GM19468 (cell line): ENCODE measurements around the gene MED15.

ENCODE experiments used
- ATAC-seq: cut with Tn5 transposase; IDR thresholded peaks from one replicate; pipeline ENCODE4 v1.9.1; 2021; ENCODE audit warnings: mild to moderate bottlenecking, moderate library complexity, moderate number of reproducible peaks; ENCODE audit not compliant: unreplicated experiment; ENCODE audit errors: extremely low read depth

Gene MED15

DNA sequence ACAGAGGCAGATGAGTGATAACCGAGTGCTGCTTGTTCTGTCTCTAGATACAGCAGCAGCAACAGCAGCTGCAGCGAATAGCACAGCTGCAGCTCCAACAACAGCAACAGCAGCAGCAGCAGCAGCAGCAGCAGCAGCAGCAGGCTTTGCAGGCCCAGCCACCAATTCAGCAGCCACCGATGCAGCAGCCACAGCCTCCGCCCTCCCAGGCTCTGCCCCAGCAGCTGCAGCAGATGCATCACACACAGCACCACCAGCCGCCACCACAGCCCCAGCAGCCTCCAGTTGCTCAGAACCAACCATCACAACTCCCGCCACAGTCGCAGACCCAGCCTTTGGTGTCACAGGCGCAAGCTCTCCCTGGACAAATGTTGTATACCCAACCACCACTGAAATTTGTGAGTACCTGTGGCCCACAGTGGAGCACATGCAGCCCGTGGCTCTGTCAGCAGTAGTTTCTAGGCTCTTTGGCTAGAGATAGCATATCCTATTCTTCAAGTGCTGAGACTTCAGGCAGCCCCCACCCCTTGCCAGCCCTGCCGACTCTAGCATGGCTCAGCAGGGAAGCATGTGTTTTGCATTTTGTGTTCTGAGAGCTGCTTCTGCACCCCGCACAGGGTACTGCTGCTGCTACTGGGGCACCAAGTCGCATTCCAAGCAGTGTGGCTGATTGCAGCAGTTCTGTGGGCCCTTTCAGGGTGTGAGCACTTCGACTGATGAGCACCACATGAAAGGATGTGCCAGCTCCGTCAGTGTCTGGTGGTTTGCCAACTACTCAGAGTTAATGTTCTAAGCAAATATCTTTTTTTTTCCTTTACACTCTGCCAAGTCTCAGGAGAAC, 59.2 kb downstream of the MED15 start:
- no peak for ATAC-seq

- ATAC-seq: no peak
These were observed 60.0 kb downstream of the MED15 start for GRCh38 chr22:20567371-20567847.

DNA sequence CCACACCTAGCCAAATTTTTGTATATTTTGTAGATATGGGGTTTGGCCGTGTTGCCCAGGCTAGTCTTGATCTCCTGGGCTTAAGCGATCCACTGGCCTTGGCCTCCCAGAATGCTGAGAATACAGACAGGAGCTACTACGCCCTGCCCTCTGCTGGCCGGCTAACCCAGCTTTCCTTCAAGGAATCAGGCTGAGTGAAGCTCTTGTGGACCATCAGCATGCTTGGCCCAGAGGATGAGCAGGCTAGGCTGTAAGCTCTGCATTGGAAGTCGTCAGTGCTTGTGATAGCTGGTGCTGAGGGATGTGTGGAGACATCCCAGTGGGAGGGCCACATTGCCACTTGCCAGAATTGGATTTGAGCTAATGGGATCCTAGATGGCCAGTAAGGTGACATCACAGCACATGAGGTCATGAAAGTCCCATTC, 60.6 kb downstream of the MED15 start:
- no peak for ATAC-seq

DNA sequence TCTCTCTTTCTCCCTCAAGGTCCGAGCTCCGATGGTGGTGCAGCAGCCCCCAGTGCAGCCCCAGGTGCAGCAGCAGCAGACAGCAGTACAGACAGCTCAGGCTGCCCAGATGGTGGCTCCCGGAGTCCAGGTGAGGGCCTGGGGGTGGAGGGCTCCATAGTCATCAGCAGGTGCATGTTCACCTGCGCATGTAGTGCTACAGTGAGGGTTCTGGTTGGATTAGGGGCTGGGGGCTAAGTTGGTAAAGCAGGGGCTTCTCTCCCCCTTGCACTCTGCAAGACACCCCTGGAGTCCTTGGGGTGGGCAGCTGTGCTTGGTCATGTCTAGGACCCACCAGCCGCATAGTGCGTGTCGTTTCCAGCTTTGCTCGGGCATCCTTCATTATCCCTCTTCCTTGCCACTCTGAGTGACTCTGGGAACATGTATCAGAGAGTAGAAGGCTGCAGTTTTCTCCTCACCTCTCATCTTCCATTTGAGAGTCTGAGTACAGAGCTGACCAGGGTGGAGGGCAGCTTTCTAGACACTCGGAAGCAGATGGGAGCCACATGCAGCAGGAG, 61.2 kb downstream of the MED15 start:
- no peak for ATAC-seq

GRCh38 chr22:20569059-20570058, 61.9 kb downstream of the MED15 start:
- no peak for ATAC-seq

- no peak for ATAC-seq
These were observed 63.7 kb downstream of the MED15 start for GRCh38 chr22:20571078-20571503.

DNA sequence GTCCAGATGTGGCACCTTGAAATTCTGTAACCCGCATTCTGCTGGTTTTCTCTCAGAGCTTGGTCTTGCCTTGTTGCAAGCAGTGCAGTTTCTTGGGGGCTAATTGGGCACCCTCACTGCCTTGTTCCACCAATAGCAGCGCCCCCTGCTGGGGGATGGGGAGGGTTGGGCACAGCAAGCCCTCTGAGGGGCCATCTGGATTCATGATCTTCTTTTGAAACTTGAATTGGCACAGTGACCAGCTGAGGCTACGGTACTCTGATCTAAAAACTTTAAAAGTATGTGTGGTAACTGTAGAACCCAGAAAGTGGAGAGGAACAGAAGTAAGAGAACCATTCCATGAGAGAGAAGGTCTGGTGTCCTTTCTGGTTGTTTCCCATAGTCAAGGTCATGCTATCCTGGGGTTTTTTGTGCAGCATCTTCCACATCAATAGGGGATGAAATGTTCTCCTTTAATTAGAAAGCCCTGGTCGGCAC, 64.2 kb downstream of the MED15 start:
- ATAC-seq: no peak

DNA sequence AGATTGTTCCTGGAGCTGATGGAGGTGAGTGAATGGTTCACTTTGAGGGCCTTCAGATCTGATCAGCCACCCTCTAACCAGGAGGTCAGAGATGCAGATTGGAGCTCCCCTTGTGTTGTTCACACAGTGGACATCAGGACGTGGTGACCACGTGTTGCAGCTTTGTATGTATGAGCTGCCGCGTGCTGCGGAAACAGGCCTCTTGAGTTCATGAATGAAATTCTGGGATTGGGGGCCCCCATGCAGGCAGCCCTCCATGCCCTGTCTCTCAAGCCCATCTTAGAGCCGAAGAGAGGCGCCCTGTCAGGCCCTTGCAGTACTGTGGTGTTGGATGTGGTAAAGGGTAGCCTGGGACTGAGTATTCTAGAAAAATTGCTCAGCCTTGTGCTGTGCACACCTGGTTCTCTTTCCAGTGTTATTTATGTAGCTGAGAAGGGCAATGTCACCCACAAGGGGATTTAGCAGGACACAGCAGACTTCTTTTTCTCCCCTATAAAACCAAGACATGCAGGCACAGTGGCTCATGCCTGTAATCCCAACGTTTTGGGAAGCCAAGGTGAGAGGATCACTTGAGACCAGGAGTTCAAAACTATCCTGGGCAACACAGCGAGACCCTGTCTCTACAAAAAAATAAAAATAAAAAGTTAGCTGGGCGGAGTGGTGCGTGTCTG, 64.9 kb downstream of the MED15 start:
- ATAC-seq: no peak

DNA sequence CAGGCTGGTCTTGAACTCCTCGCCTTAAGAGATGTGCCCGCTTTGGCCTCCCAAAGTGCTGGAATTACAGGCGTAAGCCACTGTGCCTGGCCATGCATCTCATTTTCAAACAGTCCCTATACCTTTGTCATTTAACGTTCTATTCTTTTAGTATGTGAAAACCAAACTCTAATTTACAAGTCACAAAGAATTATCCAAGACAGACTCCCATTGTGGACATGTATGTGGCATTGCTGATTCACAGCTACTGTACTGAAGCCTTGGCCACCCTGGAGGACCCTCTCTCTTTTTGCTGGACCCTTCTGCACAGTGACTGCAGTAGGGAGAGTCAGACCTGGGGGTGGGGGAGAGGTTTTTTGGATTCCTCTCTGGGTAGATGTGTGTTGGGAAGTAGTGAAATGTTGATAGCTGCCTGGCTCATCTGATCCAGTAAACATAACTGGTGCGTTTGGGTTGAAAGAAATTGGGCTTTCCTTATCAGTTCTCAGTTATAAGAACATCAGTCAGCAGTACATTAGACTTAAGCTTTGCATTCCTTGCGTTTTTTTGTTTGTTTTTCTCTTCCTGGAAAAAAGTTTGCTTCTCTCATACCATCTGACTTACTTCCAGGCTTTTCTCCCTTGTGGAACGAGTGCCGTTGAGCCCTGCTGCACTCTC, 65.9 kb downstream of the MED15 start:
- no peak for ATAC-seq

DNA sequence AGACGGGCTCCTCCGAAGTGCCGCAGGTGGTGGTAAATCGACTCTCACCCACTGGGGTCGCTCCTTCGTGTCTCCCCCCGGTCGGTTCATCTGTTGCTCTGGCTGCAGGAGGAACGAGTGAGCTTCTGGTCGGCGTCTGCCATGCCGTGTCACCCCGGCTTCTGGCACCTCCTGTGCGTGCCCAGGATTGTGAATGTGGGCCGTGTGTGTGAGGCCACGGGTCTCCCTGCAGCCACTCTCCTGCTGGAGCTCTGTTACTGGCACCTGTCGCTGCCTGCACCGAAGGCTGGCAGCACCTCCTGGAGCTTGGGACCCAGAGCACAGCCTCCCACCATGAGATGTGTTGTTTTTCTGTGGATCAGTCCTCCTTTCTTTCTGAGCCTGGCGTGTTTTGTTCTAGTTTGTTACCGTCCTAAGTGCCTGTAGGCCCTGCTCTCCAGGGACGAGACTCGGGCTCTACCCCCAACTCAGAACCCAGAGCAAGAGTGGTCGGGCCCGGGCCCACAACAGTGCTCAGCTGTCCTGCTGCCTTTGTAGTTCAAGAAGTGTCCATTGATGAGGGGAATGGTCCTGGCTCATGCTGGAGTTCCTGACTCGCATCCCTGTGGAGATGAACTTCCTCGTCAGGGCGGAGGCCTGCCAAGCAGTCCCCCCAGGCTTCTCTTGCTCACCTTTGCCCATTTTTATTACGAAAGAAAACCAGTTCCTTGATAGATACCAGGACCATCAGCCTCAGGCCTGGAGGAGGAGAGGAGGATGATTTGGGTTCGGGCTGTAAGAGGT, 66.6 kb downstream of the MED15 start:
- ATAC-seq: no peak

GRCh38 chr22:20574920-20575353, 67.5 kb downstream of the MED15 start:
- no peak for ATAC-seq

DNA sequence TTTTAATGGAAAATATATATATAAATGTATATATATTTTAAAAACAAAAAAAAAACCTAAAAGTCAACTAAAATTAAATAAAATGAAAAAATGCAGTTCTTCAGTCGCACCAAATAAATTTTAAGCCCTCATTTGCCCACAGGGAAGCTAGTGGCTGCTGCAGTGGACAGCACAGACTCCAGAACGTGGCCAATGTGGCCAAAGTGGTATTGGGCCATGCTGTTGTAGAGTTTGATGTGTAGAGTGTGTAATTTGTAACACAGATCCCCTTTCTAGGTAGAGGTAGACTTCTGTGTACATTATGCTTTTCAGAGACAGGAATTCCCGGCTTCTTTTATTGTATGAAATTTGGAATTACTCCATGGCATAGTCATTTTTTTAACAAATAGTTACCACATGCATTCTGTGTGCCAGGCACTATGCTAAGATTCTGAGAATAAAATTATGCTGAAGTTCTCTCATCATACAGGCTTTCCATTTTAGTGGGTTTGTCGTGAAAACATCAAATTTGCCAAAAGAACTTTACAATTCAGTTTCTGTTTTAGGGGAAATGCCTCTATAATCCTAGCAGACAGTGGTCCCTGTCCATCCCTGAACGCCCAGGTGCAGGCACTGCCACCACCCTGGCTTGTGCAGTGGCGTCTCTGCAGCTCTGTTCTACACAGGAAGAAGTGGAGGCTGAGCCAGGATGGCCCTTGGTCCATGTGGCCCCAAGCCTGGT, 68.5 kb downstream of the MED15 start:
- ATAC-seq: no peak

- ATAC-seq: no peak
These were observed 69.0 kb downstream of the MED15 start for GRCh38 chr22:20576445-20576816.

DNA sequence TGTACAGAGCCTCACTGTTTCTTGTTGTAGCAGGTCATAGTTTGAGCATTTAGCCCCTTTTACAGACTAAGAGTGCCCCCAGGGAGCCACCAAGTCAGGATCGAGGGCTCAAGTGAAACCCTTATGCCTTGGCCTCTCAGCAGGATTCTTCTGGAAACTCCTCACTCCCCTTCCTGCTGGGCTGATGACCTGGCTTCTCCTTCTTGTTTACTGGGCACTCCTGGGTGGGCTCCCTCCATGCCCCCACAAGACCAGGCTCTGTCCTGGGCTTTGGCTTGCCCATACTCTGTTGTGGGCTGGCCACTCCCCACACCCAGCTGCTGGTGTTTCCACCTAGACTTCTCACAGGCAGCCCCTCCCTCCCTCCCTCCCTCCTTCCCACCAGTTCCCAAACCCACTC, 69.6 kb downstream of the MED15 start:
- ATAC-seq: no peak

DNA sequence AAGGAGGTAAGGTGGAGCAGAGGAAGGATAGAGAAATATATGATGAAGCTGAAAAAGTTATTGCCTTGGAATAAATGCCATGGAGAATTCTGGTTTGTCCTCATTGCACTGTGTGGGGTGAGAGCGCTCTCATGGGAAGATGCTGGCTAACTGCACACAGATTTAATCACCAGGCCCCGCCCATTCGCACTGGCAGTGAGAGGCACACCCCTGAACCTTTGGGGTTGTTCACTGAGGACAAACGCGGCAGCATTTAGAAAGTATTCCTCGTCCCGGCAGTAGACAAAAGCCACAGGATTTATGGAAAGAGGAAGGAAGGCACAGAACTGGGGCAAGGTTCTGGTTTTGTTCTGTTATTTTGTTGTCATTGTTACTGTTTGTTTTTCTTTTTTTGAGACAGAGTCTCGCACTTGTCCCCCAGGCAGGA, 70.2 kb downstream of the MED15 start:
- ATAC-seq: no peak

DNA sequence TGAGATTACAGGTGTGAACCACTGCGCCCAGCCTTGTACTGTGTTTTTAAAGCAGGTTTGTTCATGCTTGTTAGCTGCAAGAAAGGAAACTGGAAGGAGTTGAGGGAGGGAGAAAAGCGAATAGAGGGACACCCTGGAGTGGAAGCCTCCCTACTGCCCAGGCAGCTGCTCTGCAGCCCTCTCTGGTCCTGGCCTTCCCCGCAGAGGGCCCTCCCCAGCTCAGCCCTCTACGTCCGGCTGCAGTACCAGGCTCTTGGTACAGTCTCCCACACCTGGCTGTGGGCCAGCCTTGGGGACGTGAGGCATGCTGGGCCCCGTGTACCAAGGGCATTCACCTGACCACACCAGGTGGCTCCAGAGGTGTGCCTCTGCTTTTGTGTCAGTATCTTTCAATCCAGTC, 70.8 kb downstream of the MED15 start:
- no peak for ATAC-seq

- ATAC-seq: no peak
These were observed 71.3 kb downstream of the MED15 start for GRCh38 chr22:20578707-20579106.
